Tibial artery (tissue), 4 donors: ENCODE results near the gene LGI2.

Source experiments
- DNase-seq, 2 donors: peaks; one replicate each; pipeline ENCODE4 v3.0.0-alpha.2; 2019
- H3K27ac ChIP-seq, 2 donors: fragments of 200-600 bp; sonication (generic) in 1 of 2; 1 replicate in 1 of 2; 2 replicates in 1 of 2; pipeline ENCODE4 v1.5.1; 2018 to 2019; ENCODE audit warnings: mild to moderate bottlenecking in 1 of 2
- H3K27me3 ChIP-seq, 2 donors: fragments of 200-600 bp; sonication (generic) in 1 of 2; one replicate each; pipeline versions ENCODE4 v1.5.1 to v1.6.0; 2016 to 2019
- H3K36me3 ChIP-seq, 3 donors: fragments of 200-600 bp; sonication (generic) in 2 of 3; one replicate each; pipeline ENCODE4 v1.5.1; 2016 to 2019; ENCODE audit warnings: mild to moderate bottlenecking in 2 of 3
- H3K4me1 ChIP-seq, 4 donors: fragments of 200-600 bp; sonication (generic) in 2 of 4; 1 replicate in 3 of 4; 2 replicates in 1 of 4; pipeline ENCODE4 v1.5.1; 2016 to 2019
- H3K4me3 ChIP-seq, 2 donors: fragments of 200-600 bp; sonication (generic) in 1 of 2; 1 replicate in 1 of 2; 2 replicates in 1 of 2; pipeline ENCODE4 v1.5.1; 2018 to 2019; ENCODE audit warnings: mild to moderate bottlenecking in 2 of 2
- H3K9me3 ChIP-seq, 3 donors: fragments of 200-600 bp; sonication (generic) in 1 of 3; one replicate each; pipeline ENCODE4 v1.5.1; 2016 to 2019
- intact Hi-C: fragments of 100-400 bp; cut with DNase I; formaldehyde crosslinking; loops from one replicate; pipeline ENCODE4 v1.15.0; 2023; ENCODE audit warnings: low total_unique reads
- TF ChIP-seq, protein P1 (sequence below), 2 experiments: fragments of 200-600 bp in 1 of 2; fragments of 450-650 bp in 1 of 2; IDR thresholded peaks; one replicate each; pipeline ENCODE4 v1.5.1; 2017 to 2019; ENCODE audit warnings: antibody characterized with exemption in 2 of 2, mild to moderate bottlenecking in 1 of 2, moderate library complexity in 1 of 2

Gene LGI2

DNA sequence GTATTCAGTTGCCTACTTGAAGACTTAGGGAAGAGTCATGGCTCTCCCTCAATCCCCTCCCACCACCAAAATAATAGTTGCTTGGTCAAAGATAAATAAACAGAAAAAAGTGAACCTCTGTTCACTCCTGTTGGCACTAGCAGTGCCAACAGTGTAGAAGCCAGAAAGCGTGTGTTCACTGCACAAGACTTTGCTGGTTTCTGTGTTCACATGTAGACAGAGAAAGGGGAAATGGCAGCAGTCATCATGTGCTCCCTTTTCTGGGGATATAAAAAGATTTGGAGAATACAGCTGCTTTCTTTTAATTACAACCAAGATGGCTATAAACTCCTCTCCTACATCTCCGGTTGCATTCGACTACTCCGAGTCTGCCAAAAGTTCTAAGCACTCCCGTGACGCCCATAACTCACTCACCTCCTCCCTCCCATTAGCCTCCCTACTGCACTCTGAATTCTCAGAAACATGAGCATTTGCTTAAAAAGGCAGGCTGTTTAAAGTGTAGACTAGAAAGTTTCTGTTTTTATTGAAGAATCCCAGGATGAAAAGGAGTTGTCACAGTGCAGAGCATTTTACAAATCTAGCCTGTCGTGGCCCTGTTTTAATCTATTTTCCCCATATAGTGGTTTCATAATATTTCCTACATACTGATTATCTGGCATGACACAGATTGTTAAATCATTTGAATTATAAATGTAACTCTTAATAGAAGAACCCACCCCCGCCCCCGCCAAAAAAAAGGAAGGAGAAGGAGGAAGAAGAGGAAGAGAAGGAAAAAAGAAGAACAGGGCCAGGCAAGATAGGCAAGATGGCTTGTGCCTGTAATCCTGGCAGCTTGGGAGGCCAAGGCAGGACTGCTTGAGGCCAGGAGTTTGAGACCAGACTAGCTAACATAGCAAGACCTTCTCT lies 16.7 kb downstream of the LGI2 start:
- Histone ChIP-seq H3K4me3 (no peak overlapping the region), H3K9me3 (no peaks in the 10 kb centered on the region), H3K27me3 (no peaks in the 10 kb centered on the region), H3K4me1 (peaks cover 0 to 25% (median 2%) of the 10 kb centered on the region in 4 donors), H3K27ac (peak overlapping the region; percentile 33 to 38), H3K36me3 (no peaks in the 10 kb centered on the region)
- DNase-seq = peak in 1 of 2 donors; percentile 25
- TF ChIP-seq, protein P1, sequence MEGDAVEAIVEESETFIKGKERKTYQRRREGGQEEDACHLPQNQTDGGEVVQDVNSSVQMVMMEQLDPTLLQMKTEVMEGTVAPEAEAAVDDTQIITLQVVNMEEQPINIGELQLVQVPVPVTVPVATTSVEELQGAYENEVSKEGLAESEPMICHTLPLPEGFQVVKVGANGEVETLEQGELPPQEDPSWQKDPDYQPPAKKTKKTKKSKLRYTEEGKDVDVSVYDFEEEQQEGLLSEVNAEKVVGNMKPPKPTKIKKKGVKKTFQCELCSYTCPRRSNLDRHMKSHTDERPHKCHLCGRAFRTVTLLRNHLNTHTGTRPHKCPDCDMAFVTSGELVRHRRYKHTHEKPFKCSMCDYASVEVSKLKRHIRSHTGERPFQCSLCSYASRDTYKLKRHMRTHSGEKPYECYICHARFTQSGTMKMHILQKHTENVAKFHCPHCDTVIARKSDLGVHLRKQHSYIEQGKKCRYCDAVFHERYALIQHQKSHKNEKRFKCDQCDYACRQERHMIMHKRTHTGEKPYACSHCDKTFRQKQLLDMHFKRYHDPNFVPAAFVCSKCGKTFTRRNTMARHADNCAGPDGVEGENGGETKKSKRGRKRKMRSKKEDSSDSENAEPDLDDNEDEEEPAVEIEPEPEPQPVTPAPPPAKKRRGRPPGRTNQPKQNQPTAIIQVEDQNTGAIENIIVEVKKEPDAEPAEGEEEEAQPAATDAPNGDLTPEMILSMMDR (IDR thresholded peaks at IDR 0.05) = no peak
- intact Hi-C loops = no loop called here

- intact Hi-C loops = no loop called here
- H3K9me3 ChIP-seq = no peaks in the 10 kb centered on the region
- TF ChIP-seq, protein P1 (IDR thresholded peaks at IDR 0.05) = no peak
- no peak overlapping the region for H3K27ac ChIP-seq
- H3K27me3 ChIP-seq = no peaks in the 10 kb centered on the region
- no peak overlapping the region for H3K4me3 ChIP-seq
- H3K4me1 ChIP-seq = peaks cover 0 to 25% (median 2%) of the 10 kb centered on the region in 4 donors
- no peak for DNase-seq
- H3K36me3 ChIP-seq = no peaks in the 10 kb centered on the region
Observed at GRCh38 chr4:25012655-25013054, 18.1 kb downstream of the LGI2 start.

DNA sequence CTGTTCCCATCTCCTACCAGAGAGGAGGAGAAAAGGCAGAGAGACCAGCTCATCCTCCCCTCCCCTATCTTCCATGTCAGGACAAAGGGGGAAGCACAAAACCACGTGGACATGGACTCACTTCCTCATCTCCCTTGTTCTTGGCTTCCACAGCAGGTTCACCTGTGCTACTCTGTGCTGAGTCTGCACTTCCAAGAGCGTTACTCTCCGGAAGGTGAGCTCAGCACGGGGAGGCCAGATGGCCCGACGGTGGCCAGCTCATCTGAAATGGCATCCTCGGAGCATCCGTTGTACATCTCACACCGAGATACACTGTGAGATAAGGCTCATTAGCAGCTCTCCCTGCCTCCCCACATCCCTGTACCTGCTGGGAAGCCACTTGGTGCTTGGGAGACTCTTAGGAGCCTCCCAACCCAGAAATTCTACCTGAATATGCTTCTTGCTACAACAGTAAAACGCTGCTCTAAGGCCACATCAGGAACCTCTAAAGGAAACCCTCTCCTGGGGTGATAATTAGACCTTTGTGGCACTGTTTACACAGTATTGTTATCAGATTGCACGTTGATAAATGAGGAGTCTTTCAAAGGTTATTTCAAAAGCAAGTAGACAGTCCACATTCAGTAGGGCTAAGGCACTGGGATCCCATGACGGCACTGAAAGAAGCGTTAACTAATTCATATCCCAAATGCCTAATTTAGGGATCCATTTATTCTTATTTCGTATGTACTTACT lies 19.4 kb downstream of the LGI2 start:
- no peaks in the 10 kb centered on the region for H3K36me3 ChIP-seq
- H3K27me3 ChIP-seq = no peaks in the 10 kb centered on the region
- no peaks in the 10 kb centered on the region for H3K9me3 ChIP-seq
- intact Hi-C loops = no loop called here
- TF ChIP-seq, protein P1 (IDR thresholded peaks at IDR 0.05) = no peak
- no peak overlapping the region for H3K4me3 ChIP-seq
- DNase-seq = no peak
- no peak overlapping the region for H3K27ac ChIP-seq
- peaks cover 0 to 25% (median 2%) of the 10 kb centered on the region in 4 donors for H3K4me1 ChIP-seq

- intact Hi-C loops = no loop called here
- Histone ChIP-seq H3K27me3 (no peaks in the 10 kb centered on the region), H3K4me3 (no peak overlapping the region), H3K9me3 (no peaks in the 10 kb centered on the region), H3K36me3 (no peaks in the 10 kb centered on the region), H3K4me1 (no peaks in the 10 kb centered on the region), H3K27ac (no peak overlapping the region)
- DNase-seq = peak in 1 of 2 donors; percentile 38
- TF ChIP-seq, protein P1 (IDR thresholded peaks at IDR 0.05) = no peak
Observed at GRCh38 chr4:25007598-25007997, 23.1 kb downstream of the LGI2 start.

DNA sequence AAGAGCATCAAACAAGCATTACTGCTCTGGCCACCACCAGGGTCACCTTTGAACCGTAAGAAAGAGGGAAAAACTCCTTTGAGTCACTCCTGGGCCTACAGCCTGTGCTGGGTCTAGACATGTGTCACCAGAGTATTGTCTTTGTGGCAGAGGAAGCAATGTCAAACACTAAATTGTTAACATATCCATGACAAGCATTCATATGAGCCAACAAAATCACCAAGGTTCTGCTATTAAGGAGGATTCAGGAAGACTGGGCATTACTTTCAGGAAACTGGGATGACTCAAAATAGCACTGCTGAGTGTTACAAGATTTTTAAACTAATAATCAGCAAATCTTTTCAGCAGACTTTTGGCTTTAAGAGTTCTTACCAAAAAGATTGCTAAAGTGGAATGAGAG lies 28.1 kb downstream of the LGI2 start:
- intact Hi-C loops = no loop called here
- H3K27ac ChIP-seq = no peak overlapping the region
- H3K36me3 ChIP-seq = no peaks in the 10 kb centered on the region
- H3K4me3 ChIP-seq = no peak overlapping the region
- no peaks in the 10 kb centered on the region for H3K27me3 ChIP-seq
- no peaks in the 10 kb centered on the region for H3K9me3 ChIP-seq
- TF ChIP-seq, protein P1 (IDR thresholded peaks at IDR 0.05) = no peak
- DNase-seq = no peak
- peaks cover 0 to 21% (median 7%) of the 10 kb centered on the region in 4 donors for H3K4me1 ChIP-seq
